PFSK-1 (cell line): ENCODE data around the gene GUCA1C.

ENCODE experiments used
- FOXP2 ChIP-seq: optimal IDR thresholded peaks from 2 replicates; pipeline ENCODE3; 2011; ENCODE audit warnings: borderline replicate concordance, control low read depth, inconsistent platforms; ENCODE audit not compliant: insufficient read depth; ENCODE audit errors: extremely low read length, extremely low read depth
- POLR2AphosphoS5 ChIP-seq: IDR thresholded peaks from 2 replicates; pipeline ENCODE4 v1.6.1; 2012; ENCODE audit warnings: low read depth, mild to moderate bottlenecking, control low read depth, low read length, moderate library complexity
- SIN3A ChIP-seq: IDR thresholded peaks from 2 replicates; pipeline ENCODE4 v1.6.1; 2012; ENCODE audit warnings: mild to moderate bottlenecking, low read length, moderate library complexity, borderline replicate concordance; ENCODE audit not compliant: insufficient read depth
- TAF1 ChIP-seq: IDR thresholded peaks from 2 replicates; pipeline ENCODE4 v1.6.1; 2012; ENCODE audit warnings: low read length, control low read depth, borderline replicate concordance; ENCODE audit not compliant: insufficient read depth
- TF ChIP-seq, protein P1 (sequence below), 2 experiments: IDR thresholded peaks; 2 replicates each; pipeline versions ENCODE4 v1.6.1 to v1.8.0; 2011 to 2012; ENCODE audit warnings: low read depth in 2 of 2, low read length in 2 of 2, control low read depth in 1 of 2, inconsistent platforms in 1 of 2, mild to moderate bottlenecking in 1 of 2, moderate library complexity in 1 of 2; ENCODE audit not compliant: insufficient read depth in 1 of 2

Gene GUCA1C

DNA sequence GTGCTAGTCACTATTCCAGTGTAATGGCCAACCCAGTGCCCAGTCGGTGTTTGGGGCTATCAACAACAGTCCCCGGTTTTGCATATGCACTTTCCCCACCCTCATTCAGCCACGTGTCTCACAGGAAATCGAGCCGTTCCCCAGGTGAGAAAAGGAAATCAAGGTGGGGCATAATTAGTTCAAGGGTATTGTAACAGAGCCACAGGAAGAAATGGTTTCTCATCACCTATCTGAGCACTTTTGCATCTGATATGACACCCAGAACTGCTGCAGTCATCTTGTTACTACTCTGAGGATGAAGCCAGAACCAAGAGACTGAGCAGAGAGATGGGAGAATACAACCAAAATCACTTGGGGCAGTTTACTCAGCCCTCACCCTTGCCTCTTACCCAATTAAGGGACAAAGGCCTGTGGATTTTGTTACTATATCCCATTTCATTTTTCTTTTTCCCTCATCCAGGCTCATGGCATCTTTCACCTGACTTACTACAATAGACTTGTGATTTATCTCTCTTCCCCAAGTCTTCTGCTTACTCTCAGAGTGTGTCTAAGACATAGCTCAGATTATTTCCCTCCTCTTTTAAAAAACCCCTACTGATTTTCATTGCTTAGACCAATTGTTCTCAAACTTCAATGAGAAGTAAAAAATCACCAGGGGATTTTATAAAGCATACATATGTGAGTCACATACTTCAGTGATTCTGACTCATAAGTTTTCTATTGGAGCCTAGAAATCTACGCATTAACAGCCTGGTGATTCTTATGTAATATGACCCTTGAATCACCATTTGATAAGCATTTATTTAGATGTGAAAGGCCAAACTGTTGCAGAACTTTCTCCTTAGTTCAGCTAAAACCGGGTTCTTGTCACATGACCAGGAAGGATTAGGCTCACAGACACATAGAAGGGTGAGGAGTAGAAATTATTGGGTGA lies 90.5 kb downstream of the GUCA1C start:
- no peak for TF ChIP-seq SIN3A
- TF ChIP-seq, protein P1, sequence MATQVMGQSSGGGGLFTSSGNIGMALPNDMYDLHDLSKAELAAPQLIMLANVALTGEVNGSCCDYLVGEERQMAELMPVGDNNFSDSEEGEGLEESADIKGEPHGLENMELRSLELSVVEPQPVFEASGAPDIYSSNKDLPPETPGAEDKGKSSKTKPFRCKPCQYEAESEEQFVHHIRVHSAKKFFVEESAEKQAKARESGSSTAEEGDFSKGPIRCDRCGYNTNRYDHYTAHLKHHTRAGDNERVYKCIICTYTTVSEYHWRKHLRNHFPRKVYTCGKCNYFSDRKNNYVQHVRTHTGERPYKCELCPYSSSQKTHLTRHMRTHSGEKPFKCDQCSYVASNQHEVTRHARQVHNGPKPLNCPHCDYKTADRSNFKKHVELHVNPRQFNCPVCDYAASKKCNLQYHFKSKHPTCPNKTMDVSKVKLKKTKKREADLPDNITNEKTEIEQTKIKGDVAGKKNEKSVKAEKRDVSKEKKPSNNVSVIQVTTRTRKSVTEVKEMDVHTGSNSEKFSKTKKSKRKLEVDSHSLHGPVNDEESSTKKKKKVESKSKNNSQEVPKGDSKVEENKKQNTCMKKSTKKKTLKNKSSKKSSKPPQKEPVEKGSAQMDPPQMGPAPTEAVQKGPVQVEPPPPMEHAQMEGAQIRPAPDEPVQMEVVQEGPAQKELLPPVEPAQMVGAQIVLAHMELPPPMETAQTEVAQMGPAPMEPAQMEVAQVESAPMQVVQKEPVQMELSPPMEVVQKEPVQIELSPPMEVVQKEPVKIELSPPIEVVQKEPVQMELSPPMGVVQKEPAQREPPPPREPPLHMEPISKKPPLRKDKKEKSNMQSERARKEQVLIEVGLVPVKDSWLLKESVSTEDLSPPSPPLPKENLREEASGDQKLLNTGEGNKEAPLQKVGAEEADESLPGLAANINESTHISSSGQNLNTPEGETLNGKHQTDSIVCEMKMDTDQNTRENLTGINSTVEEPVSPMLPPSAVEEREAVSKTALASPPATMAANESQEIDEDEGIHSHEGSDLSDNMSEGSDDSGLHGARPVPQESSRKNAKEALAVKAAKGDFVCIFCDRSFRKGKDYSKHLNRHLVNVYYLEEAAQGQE (IDR thresholded peaks at IDR 0.05; ENCODE audit: insufficient read depth in 1 of 2, low read depth in 2 of 2, low read length in 2 of 2): no peak
- no peak for TF ChIP-seq FOXP2
- TF ChIP-seq TAF1: no peak
- TF ChIP-seq POLR2AphosphoS5: no peak

DNA sequence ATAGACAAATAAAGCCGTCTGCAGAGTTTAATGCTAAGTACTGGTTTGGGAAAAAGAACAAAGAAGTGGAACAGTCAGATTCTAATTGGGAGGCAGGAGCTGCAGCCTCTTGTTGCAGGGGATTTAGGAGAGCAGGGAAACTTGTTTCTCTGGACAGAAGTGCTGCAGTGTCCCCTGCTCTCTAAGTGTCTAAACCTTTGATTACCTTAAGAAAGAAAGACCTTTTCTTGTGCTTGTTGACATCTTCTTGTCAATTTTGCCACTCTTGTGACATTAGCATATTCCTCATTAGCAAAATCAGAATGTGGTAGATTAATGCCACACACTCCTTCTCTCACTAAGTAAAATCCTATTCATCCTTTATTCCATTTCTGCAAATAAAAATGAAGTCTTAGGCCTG lies 92.3 kb downstream of the GUCA1C start:
- TF ChIP-seq FOXP2 (no peak), POLR2AphosphoS5 (no peak), TAF1 (no peak), SIN3A (no peak)
- TF ChIP-seq, protein P1 (IDR thresholded peaks at IDR 0.05; ENCODE audit: insufficient read depth in 1 of 2, low read depth in 2 of 2, low read length in 2 of 2): no peak
